H1 (cell line): ENCODE measurements around the gene ASPHD2.

ENCODE experiments used
- ASH2L ChIP-seq: fragments of 200-600, 300-600 bp; sonication (generic); IDR thresholded peaks from one replicate; pipeline ENCODE4 v1.7.1; 2017; ENCODE audit warnings: low read length
- ATF2 ChIP-seq: IDR thresholded peaks from 2 replicates; pipeline ENCODE4 v1.6.1; 2012; ENCODE audit warnings: low read length, inconsistent platforms
- CBX8 ChIP-seq: fragments of 300-800, 300-1000 bp; sonication (generic); IDR thresholded peaks from 2 replicates; pipeline ENCODE4 v1.7.1; 2016; ENCODE audit warnings: low read depth, low read length, borderline replicate concordance
- CTCF ChIP-seq, 3 experiments: IDR thresholded peaks; 1 replicate in 2 of 3; 2 replicates in 1 of 3; pipeline versions ENCODE4 v1.5.1 to v1.6.1; 2011; ENCODE audit warnings: low read length in 3 of 3, mild to moderate bottlenecking in 3 of 3, inconsistent platforms in 2 of 3, low read depth in 1 of 3, moderate library complexity in 1 of 3; ENCODE audit not compliant: insufficient read depth in 1 of 3; ENCODE audit errors: control extremely low read depth in 1 of 3
- EZH2 ChIP-seq: fragments of 200-600 bp; sonication (generic); IDR thresholded peaks from 2 replicates; pipeline ENCODE4 v1.7.1; 2012; ENCODE audit warnings: low read depth, mild to moderate bottlenecking, moderate library complexity, low read length, inconsistent platforms; ENCODE audit not compliant: severe bottlenecking
- PHF8 ChIP-seq: fragments of 200-600 bp; sonication (generic); conservative IDR thresholded peaks from 2 replicates; pipeline ENCODE4 v1.7.1; 2012; ENCODE audit warnings: low read depth, mild to moderate bottlenecking, inconsistent platforms, low read length, moderate library complexity
- YY1 ChIP-seq: IDR thresholded peaks from 2 replicates; pipeline ENCODE4 v1.6.1; 2011; ENCODE audit warnings: low read depth, mild to moderate bottlenecking, low read length

GRCh38 chr22:26380072-26380830 lies 48.8 kb upstream of the ASPHD2 start:
- TF ChIP-seq YY1 (no peak), ASH2L (no peak), ATF2 (no peak), PHF8 (no peak), CTCF (IDR thresholded peaks at IDR 0.05; ENCODE audit: control extremely low read depth in 1 of 3, insufficient read depth in 1 of 3, low read depth in 1 of 3, low read length in 3 of 3) (no peak), CBX8 (no peak), EZH2 (no peak)
